Measurements from ENCODE around the gene BMP3.
"Not testable (repeated sequence)": the region's sequence is repeated elsewhere in the genome, so short reads cannot be mapped to it uniquely, and the experiment has no call there.

Gene BMP3

DNA sequence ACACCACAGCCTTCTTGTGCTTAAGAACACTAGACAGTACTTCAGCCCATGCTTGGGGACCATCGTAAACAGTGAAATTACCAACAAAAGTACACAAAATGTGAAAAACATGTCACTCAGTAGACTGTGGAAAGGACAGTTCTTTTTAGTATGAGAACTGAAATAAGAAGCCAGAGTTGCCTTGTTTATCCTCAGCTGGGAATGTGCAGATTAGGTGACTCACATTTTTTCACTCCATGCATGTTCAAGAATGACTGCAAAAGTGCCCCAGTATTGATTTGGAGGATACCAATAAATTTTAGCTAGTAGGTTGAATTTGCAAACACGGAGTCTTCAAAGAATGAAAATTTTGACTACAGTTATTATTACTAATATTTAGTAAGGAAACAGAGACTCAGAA lies 23.1 kb upstream of the BMP3 start:
- Histone ChIP-seq H3K4me1 (ENCODE audit: control extremely low read depth in 1 of 4, control insufficient read depth in 4 of 4, insufficient read depth in 4 of 4, low read length in 3 of 4) (peaks cover 0 to 5% (median 3%) of the 10 kb centered on the region in 4 experiments), H3K36me3 (ENCODE audit: control insufficient read depth in 4 of 4, insufficient read depth in 4 of 4, low read length in 3 of 4) (no peaks in the 10 kb centered on the region), H3K9me3 (ENCODE audit: control extremely low read depth in 1 of 5, control insufficient read depth in 4 of 5, insufficient read depth in 2 of 5, low read depth in 1 of 5, low read length in 4 of 5) (peaks cover 0 to 2% (median 0%) of the 10 kb centered on the region in 5 experiments), H3K4me3 (ENCODE audit: control insufficient read depth in 1 of 7, extremely low read depth in 1 of 7, insufficient read depth in 4 of 7, low read depth in 2 of 7, low read length in 6 of 7) (no peak overlapping the region), H3K27me3 (replicated peaks in 2 of 5; ENCODE audit: control insufficient read depth in 4 of 5, insufficient read depth in 5 of 5, low read length in 4 of 5) (no peaks in the 10 kb centered on the region), H3K27ac (ENCODE audit: insufficient read depth in 1 of 2, low read depth in 1 of 2, low read length in 2 of 2, poor library complexity in 1 of 2, severe bottlenecking in 2 of 2) (no peak overlapping the region)
- POLR2A ChIA-PET = no interaction called here
- DNase-seq = no peak
- no CpG with 5 or more reads among the region's 2 CpGs for WGBS (ENCODE audit: insufficient coverage)
- CTCF ChIA-PET = no interaction called here

DNA sequence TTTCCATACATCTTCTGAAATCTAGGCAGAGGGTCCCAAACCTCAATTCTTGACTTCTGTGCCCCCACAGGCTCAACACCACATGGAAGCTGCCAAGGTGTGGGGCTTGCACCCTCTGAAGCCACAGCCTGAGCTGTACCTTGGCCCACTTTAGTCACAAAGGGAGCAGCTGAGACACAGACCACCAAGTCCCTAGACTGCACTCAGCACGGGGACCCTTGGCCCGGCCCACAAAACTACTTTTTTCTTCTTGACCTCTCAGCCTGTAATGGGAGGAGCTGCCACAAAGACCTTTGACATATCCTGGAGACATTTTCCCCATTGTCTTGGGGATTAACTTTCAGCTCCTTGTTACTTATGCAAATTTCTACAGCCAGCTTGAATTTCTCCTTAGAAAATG lies 13.9 kb upstream of the BMP3 start:
- H3K4me1 ChIP-seq (ENCODE audit: control extremely low read depth in 1 of 4, control insufficient read depth in 4 of 4, insufficient read depth in 4 of 4, low read length in 3 of 4); H3K27me3 ChIP-seq (replicated peaks in 2 of 5; ENCODE audit: control insufficient read depth in 4 of 5, insufficient read depth in 5 of 5, low read length in 4 of 5); CTCF ChIA-PET; H3K4me3 ChIP-seq (ENCODE audit: control insufficient read depth in 1 of 7, extremely low read depth in 1 of 7, insufficient read depth in 4 of 7, low read depth in 2 of 7, low read length in 6 of 7); DNase-seq; POLR2A ChIA-PET; H3K9me3 ChIP-seq (ENCODE audit: control extremely low read depth in 1 of 5, control insufficient read depth in 4 of 5, insufficient read depth in 2 of 5, low read depth in 1 of 5, low read length in 4 of 5); H3K27ac ChIP-seq (ENCODE audit: insufficient read depth in 1 of 2, low read depth in 1 of 2, low read length in 2 of 2, poor library complexity in 1 of 2, severe bottlenecking in 2 of 2); H3K36me3 ChIP-seq (ENCODE audit: control insufficient read depth in 4 of 4, insufficient read depth in 4 of 4, low read length in 3 of 4): not testable (repeated sequence)
- 100% methylated on average over 2 of the region's 2 CpGs for WGBS (ENCODE audit: insufficient coverage)

DNA sequence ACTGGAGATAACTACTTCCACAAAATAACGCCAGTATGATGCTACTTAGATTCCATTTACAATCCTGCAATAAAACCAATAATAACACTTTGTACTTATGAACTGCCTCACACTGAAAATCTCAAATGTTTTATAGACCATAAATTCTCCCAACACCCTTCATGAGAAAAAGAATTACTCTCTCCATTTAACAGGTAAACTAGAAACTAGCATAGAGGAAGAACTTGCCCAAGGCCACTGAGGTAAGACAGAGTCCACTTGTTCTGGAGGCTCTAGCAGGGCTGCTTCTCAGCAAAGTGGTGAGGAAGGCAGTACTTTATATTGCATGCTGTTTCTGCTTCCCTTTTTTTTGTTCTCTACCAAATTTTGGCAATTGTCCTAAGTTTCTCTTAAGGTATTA lies 11.5 kb upstream of the BMP3 start:
- no peaks in the 10 kb centered on the region for H3K4me1 ChIP-seq (ENCODE audit: control extremely low read depth in 1 of 4, control insufficient read depth in 4 of 4, insufficient read depth in 4 of 4, low read length in 3 of 4)
- 89% methylated on average over 1 of the region's 1 CpG for WGBS (ENCODE audit: insufficient coverage)
- peak in 1 of 3 donors; percentile 17 for DNase-seq
- H3K4me3 ChIP-seq (ENCODE audit: control insufficient read depth in 1 of 7, extremely low read depth in 1 of 7, insufficient read depth in 4 of 7, low read depth in 2 of 7, low read length in 6 of 7) = no peak overlapping the region
- CTCF ChIA-PET = no interaction called here
- no peaks in the 10 kb centered on the region for H3K36me3 ChIP-seq (ENCODE audit: control insufficient read depth in 4 of 4, insufficient read depth in 4 of 4, low read length in 3 of 4)
- no peak overlapping the region for H3K27ac ChIP-seq (ENCODE audit: insufficient read depth in 1 of 2, low read depth in 1 of 2, low read length in 2 of 2, poor library complexity in 1 of 2, severe bottlenecking in 2 of 2)
- H3K27me3 ChIP-seq (replicated peaks in 2 of 5; ENCODE audit: control insufficient read depth in 4 of 5, insufficient read depth in 5 of 5, low read length in 4 of 5) = peaks cover 0 to 9% (median 2%) of the 10 kb centered on the region in 5 experiments
- POLR2A ChIA-PET = no interaction called here
- peaks cover 0 to 1% (median 0%) of the 10 kb centered on the region in 5 experiments for H3K9me3 ChIP-seq (ENCODE audit: control extremely low read depth in 1 of 5, control insufficient read depth in 4 of 5, insufficient read depth in 2 of 5, low read depth in 1 of 5, low read length in 4 of 5)

DNA sequence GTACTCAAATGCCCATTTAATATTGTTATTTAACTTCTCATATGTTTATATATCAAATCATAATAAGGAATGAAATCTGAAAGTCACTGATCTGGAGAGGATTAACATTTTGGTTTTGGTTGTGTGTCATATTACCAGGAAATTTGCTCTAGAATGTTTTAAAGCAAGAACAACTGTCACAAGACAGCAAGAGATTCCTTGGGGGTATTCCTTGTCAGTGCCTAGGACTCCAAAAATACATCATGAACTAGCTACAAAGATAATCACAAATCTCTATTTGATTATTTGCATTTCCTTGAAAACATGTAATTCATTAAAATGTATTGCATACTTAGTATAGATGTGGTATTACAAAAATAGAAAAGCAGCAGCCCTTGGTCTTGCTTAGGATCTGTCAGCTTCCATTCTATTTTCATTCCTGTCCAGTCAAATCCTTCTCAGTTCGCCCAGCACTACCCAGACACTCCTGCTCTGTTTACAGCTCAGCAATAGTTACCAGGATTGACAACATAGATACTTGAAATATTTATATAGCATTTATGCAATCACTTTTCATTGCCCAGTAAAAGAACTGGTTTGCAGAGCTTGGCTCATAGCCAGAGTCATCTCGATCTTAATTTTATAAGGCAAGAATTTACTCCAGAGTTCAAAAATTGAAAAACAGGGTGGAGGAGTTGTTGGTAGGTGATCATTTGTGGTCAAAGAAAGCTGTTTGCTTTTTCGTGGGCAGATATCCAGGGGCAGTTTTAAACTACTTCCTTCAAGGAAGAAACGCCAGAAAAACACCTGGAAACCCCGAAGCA lies 9.2 kb upstream of the BMP3 start:
- Histone ChIP-seq H3K4me1 (ENCODE audit: control extremely low read depth in 1 of 4, control insufficient read depth in 4 of 4, insufficient read depth in 4 of 4, low read length in 3 of 4) (no peaks in the 10 kb centered on the region), H3K27me3 (replicated peaks in 2 of 5; ENCODE audit: control insufficient read depth in 4 of 5, insufficient read depth in 5 of 5, low read length in 4 of 5) (peaks cover 0 to 22% (median 4%) of the 10 kb centered on the region in 5 experiments), H3K4me3 (ENCODE audit: control insufficient read depth in 1 of 7, extremely low read depth in 1 of 7, insufficient read depth in 4 of 7, low read depth in 2 of 7, low read length in 6 of 7) (no peak overlapping the region), H3K27ac (ENCODE audit: insufficient read depth in 1 of 2, low read depth in 1 of 2, low read length in 2 of 2, poor library complexity in 1 of 2, severe bottlenecking in 2 of 2) (no peak overlapping the region), H3K36me3 (ENCODE audit: control insufficient read depth in 4 of 4, insufficient read depth in 4 of 4, low read length in 3 of 4) (no peaks in the 10 kb centered on the region), H3K9me3 (ENCODE audit: control extremely low read depth in 1 of 5, control insufficient read depth in 4 of 5, insufficient read depth in 2 of 5, low read depth in 1 of 5, low read length in 4 of 5) (no peaks in the 10 kb centered on the region)
- CTCF ChIA-PET = interaction anchor here (1.6 kb wide), 1 partner anchor 10 kb away, joined by 4 read pairs; the partner anchor contains the start of gene BMP3
- no peak for DNase-seq
- POLR2A ChIA-PET = no interaction called here
- WGBS (ENCODE audit: insufficient coverage) = 61% methylated on average over 4 of the region's 5 CpGs

DNA sequence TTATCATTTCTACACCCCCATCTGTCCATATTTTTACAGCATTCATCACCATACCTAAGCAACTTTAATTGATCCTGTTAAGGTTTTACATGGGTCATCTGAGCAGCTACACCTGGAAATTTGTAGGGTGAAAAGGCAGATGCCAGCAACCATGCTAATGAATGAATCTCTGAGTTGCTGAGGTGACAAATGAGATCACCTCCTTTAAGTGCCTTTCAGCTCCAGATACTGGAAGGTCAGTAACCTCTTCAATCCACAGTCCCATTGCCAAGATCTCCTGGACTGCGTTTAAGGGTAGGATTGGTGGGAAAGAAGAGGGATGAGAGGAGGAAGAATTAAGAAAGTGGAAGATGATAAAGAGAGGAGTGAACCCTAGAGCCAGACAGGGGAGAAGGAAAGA lies 8.5 kb upstream of the BMP3 start:
- POLR2A ChIA-PET = no interaction called here

DNA sequence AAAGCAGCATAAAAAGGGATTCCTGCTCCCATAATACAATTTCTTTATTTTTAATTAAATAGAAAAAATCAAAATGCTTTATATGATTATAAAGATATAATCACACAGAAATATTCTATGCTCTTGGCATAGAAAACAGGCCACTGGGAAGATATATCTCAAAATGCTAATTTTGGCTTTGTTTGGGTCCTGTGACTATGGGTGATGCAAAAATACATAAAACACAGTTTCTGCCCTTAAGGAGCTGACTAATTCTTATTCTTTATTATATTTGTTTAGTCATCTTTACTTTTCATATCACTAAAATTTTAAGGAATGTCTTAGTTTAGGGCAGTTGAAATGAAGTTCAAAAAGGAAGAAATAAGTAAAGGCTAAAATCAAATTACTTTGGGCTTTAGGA lies 7.0 kb upstream of the BMP3 start:
- Histone ChIP-seq H3K27me3 (replicated peaks in 2 of 5; ENCODE audit: control insufficient read depth in 4 of 5, insufficient read depth in 5 of 5, low read length in 4 of 5) (peaks cover 3 to 37% (median 10%) of the 10 kb centered on the region in 5 experiments), H3K4me1 (ENCODE audit: control extremely low read depth in 1 of 4, control insufficient read depth in 4 of 4, insufficient read depth in 4 of 4, low read length in 3 of 4) (no peaks in the 10 kb centered on the region), H3K4me3 (ENCODE audit: control insufficient read depth in 1 of 7, extremely low read depth in 1 of 7, insufficient read depth in 4 of 7, low read depth in 2 of 7, low read length in 6 of 7) (no peak overlapping the region), H3K9me3 (ENCODE audit: control extremely low read depth in 1 of 5, control insufficient read depth in 4 of 5, insufficient read depth in 2 of 5, low read depth in 1 of 5, low read length in 4 of 5) (no peaks in the 10 kb centered on the region), H3K36me3 (ENCODE audit: control insufficient read depth in 4 of 4, insufficient read depth in 4 of 4, low read length in 3 of 4) (no peaks in the 10 kb centered on the region), H3K27ac (ENCODE audit: insufficient read depth in 1 of 2, low read depth in 1 of 2, low read length in 2 of 2, poor library complexity in 1 of 2, severe bottlenecking in 2 of 2) (no peak overlapping the region)
- ChIA-PET CTCF (no interaction called here), POLR2A (no interaction called here)
- no peak for DNase-seq

More for the DNA sequence above, 8.5 kb upstream of the BMP3 start:
- Histone ChIP-seq H3K36me3 (ENCODE audit: control insufficient read depth in 4 of 4, insufficient read depth in 4 of 4, low read length in 3 of 4) (no peaks in the 10 kb centered on the region), H3K4me1 (ENCODE audit: control extremely low read depth in 1 of 4, control insufficient read depth in 4 of 4, insufficient read depth in 4 of 4, low read length in 3 of 4) (no peaks in the 10 kb centered on the region), H3K27ac (ENCODE audit: insufficient read depth in 1 of 2, low read depth in 1 of 2, low read length in 2 of 2, poor library complexity in 1 of 2, severe bottlenecking in 2 of 2) (no peak overlapping the region), H3K4me3 (ENCODE audit: control insufficient read depth in 1 of 7, extremely low read depth in 1 of 7, insufficient read depth in 4 of 7, low read depth in 2 of 7, low read length in 6 of 7) (no peak overlapping the region), H3K9me3 (ENCODE audit: control extremely low read depth in 1 of 5, control insufficient read depth in 4 of 5, insufficient read depth in 2 of 5, low read depth in 1 of 5, low read length in 4 of 5) (no peaks in the 10 kb centered on the region), H3K27me3 (replicated peaks in 2 of 5; ENCODE audit: control insufficient read depth in 4 of 5, insufficient read depth in 5 of 5, low read length in 4 of 5) (peaks cover 0 to 24% (median 4%) of the 10 kb centered on the region in 5 experiments)
- CTCF ChIA-PET = no interaction called here
- DNase-seq = no peak
- 100% methylated on average over 1 of the region's 1 CpG for WGBS (ENCODE audit: insufficient coverage)

DNA sequence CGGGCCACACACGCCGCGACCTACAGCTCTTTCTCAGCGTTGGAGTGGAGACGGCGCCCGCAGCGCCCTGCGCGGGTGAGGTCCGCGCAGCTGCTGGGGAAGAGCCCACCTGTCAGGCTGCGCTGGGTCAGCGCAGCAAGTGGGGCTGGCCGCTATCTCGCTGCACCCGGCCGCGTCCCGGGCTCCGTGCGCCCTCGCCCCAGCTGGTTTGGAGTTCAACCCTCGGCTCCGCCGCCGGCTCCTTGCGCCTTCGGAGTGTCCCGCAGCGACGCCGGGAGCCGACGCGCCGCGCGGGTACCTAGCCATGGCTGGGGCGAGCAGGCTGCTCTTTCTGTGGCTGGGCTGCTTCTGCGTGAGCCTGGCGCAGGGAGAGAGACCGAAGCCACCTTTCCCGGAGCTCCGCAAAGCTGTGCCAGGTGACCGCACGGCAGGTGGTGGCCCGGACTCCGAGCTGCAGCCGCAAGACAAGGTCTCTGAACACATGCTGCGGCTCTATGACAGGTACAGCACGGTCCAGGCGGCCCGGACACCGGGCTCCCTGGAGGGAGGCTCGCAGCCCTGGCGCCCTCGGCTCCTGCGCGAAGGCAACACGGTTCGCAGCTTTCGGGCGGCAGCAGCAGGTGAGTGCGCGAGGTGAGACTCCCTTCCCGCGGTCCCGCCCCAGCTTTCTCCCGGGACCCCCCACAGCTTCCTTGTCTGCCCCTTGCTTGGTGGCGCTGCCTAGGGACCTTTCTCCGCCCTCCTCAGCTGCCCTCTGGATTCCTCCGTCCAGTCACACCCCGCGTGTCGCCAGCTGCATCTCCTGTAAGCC lies 678 bp downstream of the BMP3 start:
- 2% methylated on average over 55 of the region's 77 CpGs for WGBS (ENCODE audit: insufficient coverage)
- H3K9me3 ChIP-seq (ENCODE audit: control extremely low read depth in 1 of 5, control insufficient read depth in 4 of 5, insufficient read depth in 2 of 5, low read depth in 1 of 5, low read length in 4 of 5) = no peaks in the 10 kb centered on the region
- CTCF ChIA-PET = interaction anchor here (1.0 to 3.3 kb wide), 9 partner anchors 9 to 669 kb away, joined by 3 to 17 read pairs (median 4); no protein-coding TSS in a partner anchor
- no peak overlapping the region for H3K27ac ChIP-seq (ENCODE audit: insufficient read depth in 1 of 2, low read depth in 1 of 2, low read length in 2 of 2, poor library complexity in 1 of 2, severe bottlenecking in 2 of 2)
- H3K4me3 ChIP-seq (ENCODE audit: control insufficient read depth in 1 of 7, extremely low read depth in 1 of 7, insufficient read depth in 4 of 7, low read depth in 2 of 7, low read length in 6 of 7) = peak overlapping the region; percentile 26 to 77 (median 59)
- peak; percentile 24 to 59 (median 46) for DNase-seq
- POLR2A ChIA-PET = interaction anchor here (0.6 kb wide), 2 partner anchors 19 to 400 kb away, joined by 3 to 4 read pairs; no protein-coding TSS in a partner anchor
- peaks cover 0 to 22% (median 19%) of the 10 kb centered on the region in 4 experiments for H3K4me1 ChIP-seq (ENCODE audit: control extremely low read depth in 1 of 4, control insufficient read depth in 4 of 4, insufficient read depth in 4 of 4, low read length in 3 of 4)
- no peaks in the 10 kb centered on the region for H3K36me3 ChIP-seq (ENCODE audit: control insufficient read depth in 4 of 4, insufficient read depth in 4 of 4, low read length in 3 of 4)
- peaks cover 20 to 80% (median 38%) of the 10 kb centered on the region in 5 experiments for H3K27me3 ChIP-seq (replicated peaks in 2 of 5; ENCODE audit: control insufficient read depth in 4 of 5, insufficient read depth in 5 of 5, low read length in 4 of 5)
